ENCODE measurements around the gene SPPL2B. TPM values are rescaled to one million over a fixed set of nuclear protein-coding genes. Genes with fewer than 3 reads are reported as not detected.

Gene SPPL2B
- total RNA-seq, 2 donors from 2014 or later, result 54.0 to 87.1 TPM

DNA sequence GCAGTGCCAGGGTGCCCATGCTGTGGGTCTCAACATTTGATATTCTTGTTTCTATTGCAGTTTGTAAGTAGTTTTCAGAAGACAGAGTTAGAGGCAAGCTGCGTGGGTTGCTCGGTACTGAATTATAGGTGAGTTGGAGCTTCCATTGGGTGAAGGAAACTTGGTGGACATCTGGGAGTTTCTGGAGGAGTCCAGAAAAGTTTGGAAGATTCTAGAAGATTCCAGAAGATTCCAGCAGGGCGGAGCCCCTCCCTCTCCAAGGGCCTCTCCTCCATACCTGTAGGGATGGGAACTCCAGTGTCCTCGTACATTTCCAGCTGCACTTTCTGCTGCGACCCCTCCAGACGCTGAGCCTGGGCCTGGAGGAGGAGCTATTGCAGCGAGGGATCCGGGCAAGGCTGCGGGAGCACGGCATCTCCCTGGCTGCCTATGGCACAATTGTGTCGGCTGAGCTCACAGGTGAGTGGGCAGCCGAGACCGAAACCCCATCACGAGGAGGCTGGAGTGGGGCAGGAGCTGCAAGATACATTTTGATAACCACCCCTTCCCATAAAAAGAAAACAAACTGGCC, 70.3 kb downstream of the SPPL2B start:
- intact Hi-C loops (cut with DNase I), result no loop called here
- 82% methylated on average over 14 of the region's 14 CpGs for WGBS
- H3K9me3 ChIP-seq, result no peaks in the 10 kb centered on the region
- no peak overlapping the region for H3K4me3 ChIP-seq
- peak; percentile 17 for TF ChIP-seq POLR2AphosphoS5 (IDR thresholded peaks at IDR 0.05)
- no peak for TF ChIP-seq POLR2A (IDR thresholded peaks at IDR 0.05)
- H3K27me3 ChIP-seq (replicated peaks; ENCODE audit: insufficient read depth), result no peaks in the 10 kb centered on the region
- no peaks in the 10 kb centered on the region for H3K4me1 ChIP-seq (replicated peaks)
- DNase-seq (ENCODE audit: low spot score), result no peak
- H3K27ac ChIP-seq, result no peak overlapping the region
- H3K36me3 ChIP-seq, result no peaks in the 10 kb centered on the region

DNA sequence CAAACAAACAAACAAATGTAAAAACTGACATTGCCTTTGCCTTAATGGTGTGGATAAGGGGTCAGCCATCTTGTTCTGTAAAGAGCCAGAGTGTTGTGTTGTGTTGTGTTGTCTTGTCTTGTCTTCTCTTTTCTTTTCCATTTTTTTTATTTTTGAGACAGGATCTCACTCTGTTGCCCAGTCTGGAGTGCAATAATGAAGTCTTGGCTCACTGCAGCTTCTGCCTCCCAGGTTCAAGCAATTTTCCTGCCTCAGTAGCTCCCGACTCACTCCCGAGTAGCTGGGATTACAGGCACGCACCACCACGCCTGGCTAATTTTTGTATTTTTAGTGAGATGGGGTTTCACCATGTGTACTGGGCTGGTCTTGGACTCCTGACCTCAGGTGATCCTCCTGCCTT, 71.1 kb downstream of the SPPL2B start:
- Histone ChIP-seq H3K27me3 (replicated peaks; ENCODE audit: insufficient read depth) (no peaks in the 10 kb centered on the region), H3K4me3 (no peak overlapping the region), H3K36me3 (no peaks in the 10 kb centered on the region), H3K9me3 (no peaks in the 10 kb centered on the region), H3K27ac (no peak overlapping the region), H3K4me1 (replicated peaks) (no peaks in the 10 kb centered on the region)
- 96% methylated on average over 4 of the region's 4 CpGs for WGBS
- no peak for DNase-seq (ENCODE audit: low spot score)
- TF ChIP-seq POLR2AphosphoS5 (IDR thresholded peaks at IDR 0.05) (no peak), POLR2A (IDR thresholded peaks at IDR 0.05) (no peak)
- TF ChIP-seq, protein P1, sequence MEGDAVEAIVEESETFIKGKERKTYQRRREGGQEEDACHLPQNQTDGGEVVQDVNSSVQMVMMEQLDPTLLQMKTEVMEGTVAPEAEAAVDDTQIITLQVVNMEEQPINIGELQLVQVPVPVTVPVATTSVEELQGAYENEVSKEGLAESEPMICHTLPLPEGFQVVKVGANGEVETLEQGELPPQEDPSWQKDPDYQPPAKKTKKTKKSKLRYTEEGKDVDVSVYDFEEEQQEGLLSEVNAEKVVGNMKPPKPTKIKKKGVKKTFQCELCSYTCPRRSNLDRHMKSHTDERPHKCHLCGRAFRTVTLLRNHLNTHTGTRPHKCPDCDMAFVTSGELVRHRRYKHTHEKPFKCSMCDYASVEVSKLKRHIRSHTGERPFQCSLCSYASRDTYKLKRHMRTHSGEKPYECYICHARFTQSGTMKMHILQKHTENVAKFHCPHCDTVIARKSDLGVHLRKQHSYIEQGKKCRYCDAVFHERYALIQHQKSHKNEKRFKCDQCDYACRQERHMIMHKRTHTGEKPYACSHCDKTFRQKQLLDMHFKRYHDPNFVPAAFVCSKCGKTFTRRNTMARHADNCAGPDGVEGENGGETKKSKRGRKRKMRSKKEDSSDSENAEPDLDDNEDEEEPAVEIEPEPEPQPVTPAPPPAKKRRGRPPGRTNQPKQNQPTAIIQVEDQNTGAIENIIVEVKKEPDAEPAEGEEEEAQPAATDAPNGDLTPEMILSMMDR (IDR thresholded peaks at IDR 0.05), result no peak
- intact Hi-C loops (cut with DNase I), result no loop called here

Other genes with a start within 250 kb of the SPPL2B start
- 10 to 100 TPM; 40.1 to 43.5 TPM for gene MOB3A, start 232.4 kb upstream of the SPPL2B start, total RNA-seq
- gene IZUMO4, start 231.8 kb upstream of the SPPL2B start, total RNA-seq, result 10 to 100 TPM; 11.8 to 50.2 TPM
- 100 to 1,000 TPM; 115 to 178 TPM for gene AP3D1, start 177.1 kb upstream of the SPPL2B start, total RNA-seq
- gene DOT1L, start 164.8 kb upstream of the SPPL2B start, total RNA-seq, result 10 to 100 TPM; 11.2 to 75.0 TPM
- 10 to 100 TPM; 59.4 to 91.7 TPM for gene PLEKHJ1, start 92.4 kb upstream of the SPPL2B start, total RNA-seq
- 100 to 1,000 TPM in 1 of 2 donors, 10 to 100 TPM in 1; 31.9 to 113 TPM for gene SF3A2, start 91.9 kb upstream of the SPPL2B start, total RNA-seq
- 100 to 1,000 TPM in 1 of 2 donors, under 1 TPM in 1; 0.46 to 160 TPM for gene AMH, start 79.4 kb upstream of the SPPL2B start, total RNA-seq
- gene JSRP1, start 72.3 kb upstream of the SPPL2B start, total RNA-seq, result under 1 TPM in 1 of 2 donors, not detected in 1; 0.96 TPM
- under 1 TPM; 0.27 to 0.80 TPM for gene PEAK3, start 46.5 kb upstream of the SPPL2B start, total RNA-seq
- under 1 TPM in 1 of 2 donors, not detected in 1; 0.68 TPM for gene LINGO3, start 20.5 kb upstream of the SPPL2B start, total RNA-seq
- 100 to 1,000 TPM; 125 to 135 TPM for gene LSM7, start 98 bp upstream of the SPPL2B start, total RNA-seq
- gene TMPRSS9, start 31.6 kb downstream of the SPPL2B start, total RNA-seq, result 1 to 10 TPM in 1 of 2 donors, under 1 TPM in 1; 0.14 to 2.2 TPM
- 10 to 100 TPM; 52.0 to 52.3 TPM for gene TIMM13, start 98.9 kb downstream of the SPPL2B start, total RNA-seq
- 10 to 100 TPM; 28.5 to 39.1 TPM for gene LMNB2, start 128.3 kb downstream of the SPPL2B start, total RNA-seq
- 10 to 100 TPM; 90.7 to 94.6 TPM for gene GADD45B, start 147.4 kb downstream of the SPPL2B start, total RNA-seq